ENCODE measurements around the gene MTG2. TPM values are rescaled to one million over a fixed set of nuclear protein-coding genes. Genes with fewer than 3 reads are reported as not detected.

Gene MTG2
- total and polyA plus RNA-seq, 8 donors: 13.6 to 77.9 (median 21.4) TPM

DNA sequence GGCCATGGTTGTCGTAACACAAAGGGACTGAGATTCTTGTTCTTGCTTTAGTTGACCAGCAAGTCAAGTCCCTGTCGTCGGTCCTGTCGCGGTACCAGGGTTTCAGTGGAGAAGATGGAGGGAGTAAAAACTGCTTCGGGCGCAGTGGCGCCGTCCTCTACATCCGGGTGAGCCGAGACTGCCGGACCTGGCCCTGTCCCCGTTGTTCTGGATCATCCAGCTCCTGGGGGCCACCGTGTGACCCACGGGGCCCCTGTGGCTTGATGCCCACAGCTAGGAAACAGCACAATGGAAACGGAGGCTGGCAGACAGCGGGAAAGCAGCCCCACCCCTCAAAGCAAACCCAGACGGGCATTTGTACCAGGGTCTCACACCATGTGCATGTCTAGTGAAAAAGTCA lies 15.0 kb downstream of the MTG2 start:
- WGBS, 5 donors: 92 to 96% (median 95%) methylated on average over 18 of the region's 18 CpGs
- TF ChIP-seq, protein P1, sequence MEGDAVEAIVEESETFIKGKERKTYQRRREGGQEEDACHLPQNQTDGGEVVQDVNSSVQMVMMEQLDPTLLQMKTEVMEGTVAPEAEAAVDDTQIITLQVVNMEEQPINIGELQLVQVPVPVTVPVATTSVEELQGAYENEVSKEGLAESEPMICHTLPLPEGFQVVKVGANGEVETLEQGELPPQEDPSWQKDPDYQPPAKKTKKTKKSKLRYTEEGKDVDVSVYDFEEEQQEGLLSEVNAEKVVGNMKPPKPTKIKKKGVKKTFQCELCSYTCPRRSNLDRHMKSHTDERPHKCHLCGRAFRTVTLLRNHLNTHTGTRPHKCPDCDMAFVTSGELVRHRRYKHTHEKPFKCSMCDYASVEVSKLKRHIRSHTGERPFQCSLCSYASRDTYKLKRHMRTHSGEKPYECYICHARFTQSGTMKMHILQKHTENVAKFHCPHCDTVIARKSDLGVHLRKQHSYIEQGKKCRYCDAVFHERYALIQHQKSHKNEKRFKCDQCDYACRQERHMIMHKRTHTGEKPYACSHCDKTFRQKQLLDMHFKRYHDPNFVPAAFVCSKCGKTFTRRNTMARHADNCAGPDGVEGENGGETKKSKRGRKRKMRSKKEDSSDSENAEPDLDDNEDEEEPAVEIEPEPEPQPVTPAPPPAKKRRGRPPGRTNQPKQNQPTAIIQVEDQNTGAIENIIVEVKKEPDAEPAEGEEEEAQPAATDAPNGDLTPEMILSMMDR (IDR thresholded peaks at IDR 0.05): no peak
- TF ChIP-seq EP300 (IDR thresholded peaks at IDR 0.05) (no peak), POLR2AphosphoS5 (IDR thresholded peaks at IDR 0.05) (no peak), POLR2A (IDR thresholded peaks at IDR 0.05) (no peak)
- DNase-seq: no peak
- Histone ChIP-seq H3K36me3 (peaks cover 50 to 99% (median 97%) of the 10 kb centered on the region in 4 donors), H3K4me3 (no peak overlapping the region), H3K27me3 (no peaks in the 10 kb centered on the region), H3K4me1 (no peaks in the 10 kb centered on the region), H3K27ac (no peak overlapping the region), H3K9me3 (no peaks in the 10 kb centered on the region)
- intact Hi-C loops (cut with DNase I; ENCODE audit: low total_unique reads): no loop called here

DNA sequence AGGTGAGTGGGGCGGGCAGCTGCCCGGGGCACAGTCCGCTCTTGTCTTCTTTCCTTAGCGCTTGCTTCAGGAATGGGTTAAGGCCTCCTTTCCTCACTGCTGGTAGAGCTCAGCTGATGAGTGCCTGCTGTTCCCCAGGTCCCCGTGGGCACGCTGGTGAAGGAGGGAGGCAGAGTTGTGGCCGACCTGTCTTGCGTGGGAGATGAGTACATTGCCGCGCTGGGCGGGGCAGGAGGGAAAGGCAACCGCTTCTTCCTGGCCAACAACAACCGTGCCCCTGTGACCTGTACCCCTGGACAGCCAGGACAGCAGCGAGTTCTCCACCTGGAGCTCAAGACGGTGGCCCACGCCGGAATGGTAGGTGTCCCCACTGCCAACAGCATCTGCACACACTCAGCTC lies 15.7 kb downstream of the MTG2 start:
- peaks cover 46 to 100% (median 99%) of the 10 kb centered on the region in 4 donors for H3K36me3 ChIP-seq
- intact Hi-C loops (cut with DNase I; ENCODE audit: low total_unique reads): no loop called here
- DNase-seq: no peak
- no peak overlapping the region for H3K27ac ChIP-seq
- 94 to 97% (median 95%) methylated on average over 17 of the region's 17 CpGs for whole genome bisulfite sequencing, 5 donors
- H3K27me3 ChIP-seq: no peaks in the 10 kb centered on the region
- no peak overlapping the region for H3K4me3 ChIP-seq
- TF ChIP-seq EP300 (IDR thresholded peaks at IDR 0.05) (no peak), POLR2A (IDR thresholded peaks at IDR 0.05) (no peak), POLR2AphosphoS5 (IDR thresholded peaks at IDR 0.05) (no peak)
- TF ChIP-seq, protein P1 (IDR thresholded peaks at IDR 0.05): no peak
- no peaks in the 10 kb centered on the region for H3K4me1 ChIP-seq
- no peaks in the 10 kb centered on the region for H3K9me3 ChIP-seq

DNA sequence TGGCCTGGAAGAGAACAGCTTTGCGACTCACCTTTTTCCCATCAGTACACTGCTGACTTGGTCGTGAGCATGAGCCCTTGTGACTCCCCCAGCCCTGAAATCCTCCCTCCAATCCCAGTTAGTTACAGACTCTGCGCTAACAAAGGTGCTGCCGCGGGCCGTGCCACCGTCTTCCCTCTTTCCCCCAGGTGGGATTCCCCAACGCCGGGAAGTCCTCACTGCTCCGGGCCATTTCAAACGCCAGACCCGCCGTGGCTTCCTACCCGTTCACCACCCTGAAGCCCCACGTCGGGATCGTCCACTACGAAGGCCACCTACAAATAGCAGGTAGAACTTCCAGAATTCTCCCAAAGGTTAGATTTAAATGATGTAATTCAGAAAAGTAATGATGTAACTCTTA lies 16.1 kb downstream of the MTG2 start:
- no peaks in the 10 kb centered on the region for H3K4me1 ChIP-seq
- no peak overlapping the region for H3K4me3 ChIP-seq
- no peaks in the 10 kb centered on the region for H3K9me3 ChIP-seq
- H3K27ac ChIP-seq: no peak overlapping the region
- intact Hi-C loops (cut with DNase I; ENCODE audit: low total_unique reads): no loop called here
- no peak for DNase-seq
- TF ChIP-seq, protein P1 (IDR thresholded peaks at IDR 0.05): no peak
- no peak for TF ChIP-seq POLR2A (IDR thresholded peaks at IDR 0.05)
- no peak for TF ChIP-seq EP300 (IDR thresholded peaks at IDR 0.05)
- TF ChIP-seq POLR2AphosphoS5 (IDR thresholded peaks at IDR 0.05): no peak
- H3K27me3 ChIP-seq: no peaks in the 10 kb centered on the region
- peaks cover 44 to 100% (median 99%) of the 10 kb centered on the region in 4 donors for H3K36me3 ChIP-seq
- whole genome bisulfite sequencing, 5 donors: 98 to 100% (median 98%) methylated on average over 18 of the region's 18 CpGs

DNA sequence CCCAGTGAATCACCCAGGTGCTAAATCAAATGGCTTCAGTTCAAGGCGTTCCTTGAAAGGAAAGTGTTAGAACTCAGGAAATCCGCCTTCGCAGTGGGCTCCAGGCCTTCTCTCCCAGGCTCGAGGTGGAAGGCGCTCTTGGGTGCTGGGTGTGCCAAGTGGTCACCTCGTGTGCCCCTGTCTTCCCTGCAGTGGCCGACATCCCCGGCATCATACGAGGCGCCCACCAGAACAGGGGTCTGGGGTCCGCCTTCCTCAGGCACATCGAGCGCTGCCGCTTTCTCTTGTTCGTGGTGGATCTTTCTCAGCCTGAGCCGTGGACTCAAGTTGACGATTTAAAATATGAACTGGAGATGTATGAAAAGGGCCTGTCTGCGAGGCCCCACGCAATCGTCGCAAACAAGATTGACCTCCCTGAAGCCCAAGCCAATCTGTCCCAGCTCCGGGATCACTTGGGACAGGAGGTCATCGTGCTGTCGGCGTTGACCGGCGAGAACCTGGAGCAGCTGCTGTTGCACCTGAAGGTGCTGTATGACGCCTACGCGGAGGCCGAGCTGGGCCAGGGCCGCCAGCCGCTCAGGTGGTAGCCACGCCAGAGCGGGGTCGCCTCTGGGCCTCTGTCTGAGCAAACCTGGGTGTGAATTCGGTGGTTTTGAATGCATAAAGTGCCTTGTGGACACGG lies 17.8 kb downstream of the MTG2 start:
- Histone ChIP-seq H3K4me3 (no peak overlapping the region), H3K27me3 (no peaks in the 10 kb centered on the region), H3K9me3 (no peaks in the 10 kb centered on the region), H3K27ac (no peak overlapping the region), H3K4me1 (no peaks in the 10 kb centered on the region), H3K36me3 (peaks cover 44 to 84% (median 83%) of the 10 kb centered on the region in 4 donors)
- TF ChIP-seq EP300 (IDR thresholded peaks at IDR 0.05) (no peak), POLR2AphosphoS5 (IDR thresholded peaks at IDR 0.05) (no peak), POLR2A (IDR thresholded peaks at IDR 0.05) (no peak)
- TF ChIP-seq, protein P1 (IDR thresholded peaks at IDR 0.05): no peak
- intact Hi-C loops (cut with DNase I; ENCODE audit: low total_unique reads): no loop called here
- WGBS, 5 donors: 93 to 95% (median 94%) methylated on average over 36 to 38 of the region's 38 CpGs
- DNase-seq: no peak
